22Rv1 (cell line): Measurements from ENCODE around the gene ATRX.

Experiments used
- CTCF ChIP-seq: fragments of 450-650 bp; IDR thresholded peaks from 2 replicates; pipeline ENCODE4 v1.5.1; 2017; ENCODE audit warnings: mild to moderate bottlenecking
- ZFX ChIP-seq: fragments of 450-650 bp; IDR thresholded peaks from 2 replicates; pipeline ENCODE4 v1.6.1; 2017; ENCODE audit warnings: antibody characterized with exemption, borderline replicate concordance

- TF ChIP-seq CTCF (no peak), ZFX (no peak)
Measured at GRCh38 chrX:77617206-77617605, 168.8 kb downstream of the ATRX start.
